Erythroblast (primary cell): ENCODE results near the gene AP5Z1.

Experiments used
- GATA1 ChIP-seq: IDR thresholded peaks from 2 replicates; pipeline ENCODE4 v1.6.1; 2011; ENCODE audit warnings: low read depth, mild to moderate bottlenecking, control low read depth, low read length, moderate library complexity
- POLR2A ChIP-seq: IDR thresholded peaks from 2 replicates; pipeline ENCODE4 v1.6.1; 2011; ENCODE audit warnings: mild to moderate bottlenecking, low read length

- TF ChIP-seq POLR2A (no peak), GATA1 (no peak)
These were observed 48.9 kb upstream of the AP5Z1 start for GRCh38 chr7:4726566-4726965.
